Activated T-cell treated with anti-CD3 and anti-CD28 coated beads, Interleukin-2, amount 50 U/mL, for 1 hour (primary cell): ENCODE data around the gene NUMA1.

ENCODE experiments used
- DNase-seq: peaks from one replicate; pipeline ENCODE4 v3.0.0-alpha.2; 2020

Gene NUMA1

DNA sequence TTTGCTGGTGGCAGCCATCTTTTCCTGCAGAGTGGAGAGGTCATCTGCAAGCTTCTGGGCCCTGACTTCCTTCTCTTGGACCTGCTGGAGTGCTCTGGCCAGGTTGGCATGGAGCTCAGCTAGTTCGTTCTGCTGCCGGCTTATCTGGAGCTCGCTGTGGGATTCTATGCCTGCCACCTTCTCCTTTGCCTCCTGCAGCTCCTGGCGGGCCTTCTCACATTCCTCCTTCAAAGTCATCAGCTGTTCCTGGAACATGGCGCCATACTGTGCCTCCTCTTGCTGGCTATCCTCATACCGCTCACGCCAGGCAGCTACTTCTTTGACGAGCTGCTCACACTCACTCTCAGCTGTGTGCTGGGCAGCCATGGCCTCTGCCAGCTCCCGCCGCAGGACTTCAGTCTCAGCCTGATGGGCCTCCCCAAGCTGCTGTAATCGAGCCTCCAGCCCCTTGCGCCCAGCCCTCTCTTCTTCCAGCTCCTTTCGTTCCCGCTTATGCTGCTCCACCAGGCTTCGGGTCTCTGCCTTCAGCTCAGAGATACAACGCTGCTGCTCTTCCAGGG lies 65.5 kb downstream of the NUMA1 start:
- no peak for DNase-seq

- DNase-seq: no peak
Observed at GRCh38 chr11:72013765-72014711, 66.3 kb downstream of the NUMA1 start.

DNA sequence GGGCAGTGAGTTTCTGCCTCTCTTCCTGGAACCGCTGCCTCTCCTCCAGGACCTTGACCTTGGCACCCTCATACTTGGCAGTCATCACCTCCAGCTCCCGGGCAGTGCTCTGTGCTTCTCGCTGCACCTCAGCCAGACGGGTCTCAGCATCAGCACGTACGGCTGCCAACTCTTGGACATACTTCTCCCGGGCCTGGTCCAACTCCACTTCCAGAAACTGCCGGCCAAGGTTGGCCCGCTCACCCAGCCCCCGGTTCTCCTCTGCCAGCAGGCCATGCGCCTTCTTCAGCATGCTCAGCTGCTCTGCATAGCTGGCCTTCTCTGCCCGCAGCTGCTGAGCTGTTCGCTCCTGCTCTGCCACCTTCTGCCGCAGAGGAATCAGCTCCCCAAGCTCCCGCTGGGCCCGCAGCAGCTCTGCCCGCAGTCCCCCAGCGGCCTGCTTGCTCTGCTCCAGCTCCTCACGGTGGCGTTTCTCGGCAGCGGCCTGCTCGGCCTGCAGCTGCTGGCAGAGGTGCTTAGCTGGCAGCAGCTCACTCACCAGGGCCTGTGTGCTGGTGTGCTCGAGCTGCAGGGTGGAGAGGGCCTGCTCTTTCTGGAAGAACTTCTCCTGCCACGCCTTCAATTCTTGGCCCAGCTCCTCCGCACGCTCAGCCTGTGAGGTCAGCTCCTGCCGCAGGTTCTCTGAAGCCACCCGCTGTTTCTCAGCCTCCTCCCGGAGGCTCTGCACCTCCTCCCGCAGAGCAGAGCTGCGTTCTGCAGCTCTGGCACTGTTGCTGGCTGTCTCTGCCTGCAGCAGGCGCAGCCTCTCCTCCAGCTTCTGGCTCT lies 67.2 kb downstream of the NUMA1 start:
- DNase-seq: no peak

DNA sequence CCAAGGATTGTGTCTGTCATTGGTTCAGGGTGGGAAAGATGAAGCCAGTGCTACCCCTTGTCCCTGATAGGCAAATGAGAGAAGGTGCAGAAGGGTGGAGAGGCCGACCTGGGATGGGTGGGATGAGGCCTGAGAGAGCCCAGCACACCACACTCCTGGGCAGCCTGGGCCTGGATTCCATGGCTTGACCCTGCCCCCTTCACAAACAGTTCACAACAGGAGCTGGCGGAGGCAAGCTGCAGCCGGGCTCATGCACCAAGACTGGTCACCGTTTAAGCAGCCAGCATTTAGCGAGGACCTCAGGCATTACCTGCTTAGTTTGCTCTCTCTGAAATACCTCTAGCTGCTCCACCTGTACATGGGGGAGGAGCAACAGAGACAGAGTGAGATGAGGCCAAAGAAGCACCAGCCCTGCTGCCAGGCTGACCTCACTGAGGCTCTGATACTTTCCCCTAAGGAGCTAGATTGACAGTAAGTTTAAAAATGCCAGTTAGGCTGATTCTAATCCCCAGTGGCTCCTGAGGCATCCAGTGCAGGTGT lies 68.2 kb downstream of the NUMA1 start:
- DNase-seq: no peak

DNA sequence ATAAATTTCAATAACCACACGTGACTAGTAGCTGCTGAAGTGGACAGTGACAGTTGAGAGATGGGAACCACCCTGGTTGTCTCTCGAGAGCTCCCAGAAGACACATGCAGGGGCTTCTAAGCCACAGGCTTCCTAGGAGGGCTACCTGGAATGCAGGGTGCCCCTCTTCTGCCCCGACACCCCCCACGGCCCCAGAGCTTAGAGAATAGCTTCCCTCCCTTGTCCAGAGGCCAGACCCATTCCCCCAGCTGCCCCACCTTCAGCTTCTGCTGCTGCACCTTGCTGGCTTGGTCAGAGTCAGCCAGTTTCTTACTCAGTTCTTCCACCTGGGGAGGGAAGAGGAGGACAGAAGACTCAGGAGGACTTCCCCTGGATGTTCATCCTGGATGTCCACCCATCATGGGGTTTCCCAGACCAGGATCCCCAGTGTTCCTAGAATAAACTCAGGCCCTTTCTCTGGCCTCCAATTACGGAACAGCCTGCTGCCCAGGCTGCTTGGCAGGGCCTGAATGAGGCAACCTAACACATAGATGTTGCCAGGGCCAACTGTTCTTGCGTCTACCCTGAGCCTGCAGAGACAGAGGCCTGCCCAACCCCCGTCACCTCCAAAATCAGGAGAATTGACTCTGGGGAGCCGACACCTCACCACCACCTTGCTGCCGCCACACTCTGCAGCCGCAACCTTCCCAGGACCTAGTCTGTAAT lies 69.7 kb downstream of the NUMA1 start:
- DNase-seq: no peak

DNA sequence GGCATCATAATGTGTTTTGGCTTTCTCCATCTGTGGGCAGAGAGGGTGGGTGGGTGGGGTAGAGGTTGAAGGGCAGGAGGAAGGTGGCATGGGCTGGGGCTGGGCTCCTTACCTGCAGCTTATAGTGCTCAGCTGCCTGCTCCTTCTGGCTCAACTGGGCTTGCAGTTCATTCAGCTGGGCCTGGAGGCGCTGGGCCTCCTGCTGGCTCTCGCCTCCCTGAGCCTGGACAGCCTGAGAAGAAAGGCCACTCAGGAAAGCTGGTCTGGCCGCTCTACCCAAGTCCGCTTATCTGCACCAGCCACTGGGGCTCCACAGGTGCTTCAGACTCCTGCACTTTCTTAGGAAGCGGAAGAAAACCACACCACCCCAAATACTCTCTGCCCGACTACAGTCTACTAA lies 71.2 kb downstream of the NUMA1 start:
- DNase-seq: no peak

GRCh38 chr11:72008728-72009127 lies 71.6 kb downstream of the NUMA1 start:
- no peak for DNase-seq

GRCh38 chr11:72007587-72007986 lies 72.8 kb downstream of the NUMA1 start:
- no peak for DNase-seq

DNA sequence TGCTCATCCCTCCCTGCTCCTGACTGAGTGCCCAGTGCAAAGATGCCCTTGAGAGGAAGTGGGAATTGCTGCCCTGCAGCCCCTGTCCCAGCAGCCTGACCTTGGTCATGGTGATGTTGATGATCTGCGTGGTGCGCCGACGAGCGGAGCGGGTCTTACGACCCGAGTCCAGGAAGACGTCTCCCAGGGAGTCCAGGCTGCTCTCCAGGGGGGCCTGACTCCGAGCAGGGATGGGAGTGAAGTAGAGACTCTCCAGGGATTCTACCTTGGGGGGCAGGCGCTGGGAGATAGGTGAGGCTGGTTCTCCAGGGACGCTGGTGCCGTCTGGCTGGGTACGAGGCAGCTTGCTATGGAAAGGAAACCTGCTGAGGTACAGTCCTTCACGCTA lies 73.3 kb downstream of the NUMA1 start:
- DNase-seq: no peak

- no peak for DNase-seq
Observed at GRCh38 chr11:72006309-72007088, 73.8 kb downstream of the NUMA1 start.

DNA sequence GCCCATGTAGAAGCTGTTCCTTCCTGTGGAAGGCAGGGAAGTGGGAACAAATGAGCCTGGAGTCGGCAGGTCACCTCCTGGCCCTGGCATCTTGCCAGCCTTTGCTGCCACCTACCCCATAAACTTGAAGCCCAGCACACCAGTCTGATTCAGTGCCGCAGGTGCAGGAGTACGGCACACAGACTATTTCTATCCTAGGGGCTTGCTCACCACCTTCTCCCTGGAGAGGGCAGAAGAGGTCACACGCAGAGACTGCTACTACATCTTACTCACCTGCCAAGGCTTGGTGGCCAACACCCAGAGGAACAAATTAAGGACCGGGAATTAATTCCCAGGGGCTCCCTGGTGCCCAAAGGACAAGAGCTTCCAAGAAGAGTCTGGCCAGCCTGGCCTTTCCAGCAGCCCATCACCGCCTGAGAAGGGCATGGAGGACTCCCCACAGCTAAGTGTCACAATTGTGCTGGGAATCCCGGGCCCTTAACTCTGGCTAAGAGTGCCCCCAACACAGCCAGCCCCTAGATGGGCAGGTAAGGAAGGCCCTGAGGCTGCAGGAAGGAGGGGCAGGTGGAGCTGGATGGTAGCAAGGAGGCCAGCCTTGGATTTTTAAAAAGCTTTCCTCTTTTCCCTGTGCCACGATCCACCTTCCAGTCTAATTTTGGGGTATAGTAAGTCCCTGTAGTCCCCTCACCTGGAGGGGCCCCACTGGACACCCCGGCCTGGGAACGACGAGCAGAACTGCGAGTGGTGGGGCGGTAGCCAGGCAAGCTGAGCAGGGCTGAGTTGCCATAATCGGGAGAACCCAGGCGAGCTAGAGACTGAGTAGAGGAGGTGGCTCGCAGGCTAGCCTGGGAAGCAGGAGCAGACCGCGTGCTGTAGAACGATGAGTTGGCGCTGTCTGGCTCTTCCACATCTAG lies 74.7 kb downstream of the NUMA1 start:
- no peak for DNase-seq

DNA sequence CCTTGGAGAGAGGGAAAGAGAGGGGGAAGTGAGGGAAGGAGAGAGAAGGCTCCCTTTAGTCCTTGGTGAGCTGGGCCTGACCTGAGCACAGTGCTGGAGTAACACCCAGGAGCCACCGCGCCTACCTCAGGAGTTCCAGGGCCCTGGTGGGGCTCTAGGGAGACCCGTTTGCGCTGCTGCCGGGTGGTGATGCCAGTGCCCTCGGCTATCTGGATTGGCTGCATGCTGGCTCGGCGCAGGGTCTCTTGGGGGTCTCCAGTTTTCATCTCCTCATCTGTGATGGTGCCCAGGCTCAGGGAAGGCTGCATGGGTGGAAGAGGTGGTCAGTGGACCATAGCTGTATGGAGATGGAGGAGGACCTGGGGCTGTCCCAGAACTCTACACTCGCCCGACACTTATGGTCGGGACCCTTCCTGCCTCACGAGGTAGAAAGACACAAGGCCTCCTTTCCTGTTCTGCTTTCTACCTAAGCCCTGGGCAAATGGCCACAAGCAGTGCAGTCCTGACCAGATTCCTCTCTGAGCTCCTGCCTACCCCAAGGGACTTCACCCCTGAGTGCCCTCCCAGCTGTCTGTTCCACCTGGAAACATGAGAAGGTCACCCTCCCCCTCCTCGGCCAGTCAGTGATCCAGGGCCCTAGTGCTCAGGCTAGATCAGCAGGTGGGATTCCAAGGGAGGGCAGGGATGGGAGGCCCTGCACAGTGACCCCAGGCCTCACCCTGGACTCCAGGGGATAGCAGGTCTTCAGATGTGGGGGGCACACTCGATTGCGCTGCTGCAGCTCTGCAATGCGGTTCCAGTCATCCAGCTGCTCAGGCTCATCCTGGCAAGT lies 75.6 kb downstream of the NUMA1 start:
- no peak for DNase-seq

DNA sequence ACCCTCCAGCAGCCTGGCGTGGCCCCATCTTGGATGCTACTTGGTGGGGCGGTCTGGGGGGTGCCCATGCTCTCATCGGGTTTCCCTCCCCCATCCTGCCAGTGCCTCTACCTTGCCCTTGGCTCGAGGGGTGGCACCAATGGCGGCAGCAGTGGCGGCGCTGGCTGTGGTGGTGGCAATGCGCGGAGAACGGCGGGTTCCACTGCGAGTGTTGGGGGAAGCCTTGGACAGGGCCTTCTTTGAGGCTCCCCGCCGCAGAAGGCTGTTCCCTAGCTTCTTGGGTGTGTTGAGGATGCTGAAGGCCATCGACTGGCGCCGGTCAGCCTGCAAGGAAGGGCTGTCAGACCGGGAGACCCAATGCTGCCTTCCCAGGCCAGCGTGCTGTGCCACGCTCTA lies 76.6 kb downstream of the NUMA1 start:
- DNase-seq: no peak

DNA sequence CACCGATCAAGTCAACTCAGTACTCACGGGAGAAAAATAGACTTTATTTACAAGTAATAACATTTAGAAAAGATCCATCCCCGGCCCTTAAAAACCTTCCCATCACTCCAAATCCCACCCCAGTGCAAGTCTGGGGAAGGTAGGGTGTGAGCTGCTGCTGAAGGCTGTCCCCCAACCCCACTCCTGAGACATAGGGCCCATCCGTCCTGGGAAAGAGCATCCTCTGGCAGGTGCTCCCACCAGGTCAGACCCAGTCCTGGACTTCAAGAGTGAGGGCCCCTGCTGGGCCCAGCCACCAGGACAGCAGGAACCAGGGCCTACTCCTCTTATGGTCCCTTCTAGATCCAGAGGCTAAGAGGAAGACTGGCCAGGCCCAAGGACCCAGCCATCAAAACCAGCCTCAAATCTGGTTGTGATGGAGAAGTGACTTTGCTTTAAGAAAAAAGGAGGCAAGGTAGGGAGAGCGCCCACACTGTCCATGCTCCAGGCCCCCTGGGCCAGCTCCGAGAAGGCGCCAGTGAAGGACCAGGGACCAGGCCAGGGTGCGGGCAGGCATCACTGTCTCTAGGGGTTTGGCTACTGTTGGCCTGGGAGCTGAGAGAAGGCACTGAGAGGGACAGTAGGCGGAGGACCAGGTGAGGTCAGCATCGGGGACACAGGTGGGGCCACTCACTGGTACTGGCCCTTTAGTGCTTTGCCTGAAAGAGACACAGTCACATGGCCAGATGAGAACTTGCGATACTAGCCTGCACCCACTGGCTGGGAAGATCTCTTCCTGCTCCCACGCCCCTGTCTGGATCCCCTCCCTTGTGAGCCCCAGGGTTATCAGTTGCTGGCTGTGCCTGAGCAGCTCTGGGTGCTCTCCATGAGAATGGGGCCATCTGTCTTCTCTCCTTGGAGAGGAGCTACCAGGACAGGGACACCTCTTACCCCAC lies 77.2 kb downstream of the NUMA1 start:
- DNase-seq: no peak

GRCh38 chr11:72001834-72002591 lies 78.3 kb downstream of the NUMA1 start:
- DNase-seq: no peak

- DNase-seq: no peak
Observed at GRCh38 chr11:72001285-72001684, 79.1 kb downstream of the NUMA1 start.

- DNase-seq: no peak
Observed at GRCh38 chr11:72000202-72000867, 80.0 kb downstream of the NUMA1 start.
